Left lung (tissue), 10 donors: ENCODE data around the gene SLPI. TPM values are rescaled to one million over a fixed set of nuclear protein-coding genes. Genes with fewer than 3 reads are reported as not detected.

Source experiments
- ATAC-seq: fragments of 200-7000 bp; cut with Tn5 transposase; one replicate; pipeline ENCODE4 v1.9.1; 2020; ENCODE audit warnings: moderate library complexity
- DNase-seq, 4 donors: peaks; one replicate each; pipeline ENCODE4 v3.0.0-alpha.2; 2013 to 2020
- H3K27ac ChIP-seq, 2 donors: fragments of 200-600 bp; sonication (generic) in 1 of 2; one replicate each; pipeline versions ENCODE4 v1.5.0 to v1.8.0; 2020 to 2021
- H3K27me3 ChIP-seq, 2 donors: fragments of 200-600 bp; sonication (generic) in 1 of 2; one replicate each; pipeline versions ENCODE4 v1.5.0 to v1.8.0; 2020 to 2021
- H3K36me3 ChIP-seq, 2 donors: fragments of 200-600 bp; sonication (generic) in 1 of 2; one replicate each; pipeline versions ENCODE4 v1.5.0 to v1.8.0; 2020 to 2021
- H3K4me1 ChIP-seq, 2 donors: fragments of 200-600 bp; one replicate each; pipeline ENCODE4 v1.8.0; 2021
- H3K4me3 ChIP-seq, 2 donors: fragments of 200-600 bp; sonication (generic) in 1 of 2; one replicate each; pipeline versions ENCODE4 v1.5.0 to v1.8.0; 2020 to 2021; ENCODE audit warnings: mild to moderate bottlenecking in 1 of 2
- H3K9me3 ChIP-seq, 2 donors: fragments of 200-600 bp; sonication (generic) in 1 of 2; one replicate each; pipeline versions ENCODE4 v1.5.0 to v1.8.0; 2020 to 2021
- intact Hi-C, 2 donors: fragments of 100-400 bp; cut with DNase I; formaldehyde crosslinking; loops; one replicate each; pipeline versions ENCODE4 v1.11.2 to v1.14.2; 2022
- polyA plus RNA-seq, 6 donors: library from polyadenylated mRNA; unstranded; fragments of 120-200 nt; gene quantifications; one replicate each; pipeline ENCODE4 v1.2.1, GENCODE V29; 2013; ENCODE audit not compliant: insufficient read length in 6 of 6
- total RNA-seq, 2 donors: library from RNA; stranded (reverse); fragmentation: NEBNext Ultra II Directional; extraction: Animal tissue kit (Norgen Biotek cat#: 25700); gene quantifications; one replicate each; pipeline ENCODE4 v1.2.1, GENCODE V29; 2021
- TF ChIP-seq, protein P1 (sequence below), 2 donors: fragments of 200-600 bp; sonication (generic) in 1 of 2; IDR thresholded peaks; one replicate each; pipeline versions ENCODE4 v1.5.0 to v1.8.0; 2021; ENCODE audit warnings: antibody characterized with exemption in 2 of 2
- donor health status: DM: no; HTN: yes; CAD: no.
- donor health status: DM: no; HTN: no; CAD: no.

SLPI gene
- total and polyA plus RNA-seq, 8 donors = 1.9 to 672 (median 4.6) TPM

DNA sequence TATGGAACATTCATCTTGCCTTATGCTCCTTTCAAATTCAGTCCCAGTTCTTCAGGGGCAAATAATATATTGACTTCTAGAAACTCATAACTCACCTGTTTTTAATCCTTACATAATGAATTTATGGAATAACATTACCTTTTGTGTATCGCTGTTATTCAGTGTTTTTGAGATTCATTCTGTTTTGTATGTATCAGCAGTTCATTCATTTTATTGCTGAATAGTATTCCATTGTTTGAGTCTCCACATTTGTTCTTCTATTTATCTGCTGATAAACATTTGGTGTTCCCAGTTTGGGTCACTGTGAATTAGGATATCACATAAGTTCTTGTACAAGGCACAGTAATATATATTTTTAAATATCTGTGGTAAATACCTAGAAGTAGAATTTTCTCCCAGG is 28.1 kb downstream of the SLPI start:
- H3K4me3 ChIP-seq = no peak overlapping the region
- TF ChIP-seq, protein P1, sequence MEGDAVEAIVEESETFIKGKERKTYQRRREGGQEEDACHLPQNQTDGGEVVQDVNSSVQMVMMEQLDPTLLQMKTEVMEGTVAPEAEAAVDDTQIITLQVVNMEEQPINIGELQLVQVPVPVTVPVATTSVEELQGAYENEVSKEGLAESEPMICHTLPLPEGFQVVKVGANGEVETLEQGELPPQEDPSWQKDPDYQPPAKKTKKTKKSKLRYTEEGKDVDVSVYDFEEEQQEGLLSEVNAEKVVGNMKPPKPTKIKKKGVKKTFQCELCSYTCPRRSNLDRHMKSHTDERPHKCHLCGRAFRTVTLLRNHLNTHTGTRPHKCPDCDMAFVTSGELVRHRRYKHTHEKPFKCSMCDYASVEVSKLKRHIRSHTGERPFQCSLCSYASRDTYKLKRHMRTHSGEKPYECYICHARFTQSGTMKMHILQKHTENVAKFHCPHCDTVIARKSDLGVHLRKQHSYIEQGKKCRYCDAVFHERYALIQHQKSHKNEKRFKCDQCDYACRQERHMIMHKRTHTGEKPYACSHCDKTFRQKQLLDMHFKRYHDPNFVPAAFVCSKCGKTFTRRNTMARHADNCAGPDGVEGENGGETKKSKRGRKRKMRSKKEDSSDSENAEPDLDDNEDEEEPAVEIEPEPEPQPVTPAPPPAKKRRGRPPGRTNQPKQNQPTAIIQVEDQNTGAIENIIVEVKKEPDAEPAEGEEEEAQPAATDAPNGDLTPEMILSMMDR (IDR thresholded peaks at IDR 0.05) = no peak
- H3K27ac ChIP-seq = no peak overlapping the region
- DNase-seq (no peak), ATAC-seq (no peak)
- intact Hi-C loops = no loop called here
- H3K27me3 ChIP-seq = peaks cover 3 to 16% of the 10 kb centered on the region in 2 donors
- no peaks in the 10 kb centered on the region for H3K9me3 ChIP-seq
- no peaks in the 10 kb centered on the region for H3K4me1 ChIP-seq
- no peaks in the 10 kb centered on the region for H3K36me3 ChIP-seq

- DNase-seq (no peak), ATAC-seq (no peak)
- no peaks in the 10 kb centered on the region for H3K4me1 ChIP-seq
- no peak overlapping the region for H3K4me3 ChIP-seq
- H3K27me3 ChIP-seq = peaks cover 0 to 19% of the 10 kb centered on the region in 2 donors
- H3K27ac ChIP-seq = no peak overlapping the region
- H3K9me3 ChIP-seq = no peaks in the 10 kb centered on the region
- intact Hi-C loops = no loop called here
- TF ChIP-seq, protein P1 (IDR thresholded peaks at IDR 0.05) = no peak
- H3K36me3 ChIP-seq = no peaks in the 10 kb centered on the region
Observed at GRCh38 chr20:45223136-45223535, 31.2 kb downstream of the SLPI start.

- no peak for ATAC-seq
- Histone ChIP-seq H3K27ac (no peak within 1 kb of the TSS), H3K4me3 (no peak within 1 kb of the TSS), H3K27me3 (peaks cover 0 to 12% of the 10 kb centered on the region in 2 donors), H3K4me1 (no peaks in the 10 kb centered on the region), H3K36me3 (no peaks in the 10 kb centered on the region), H3K9me3 (no peaks in the 10 kb centered on the region)
- TF ChIP-seq, protein P1 (IDR thresholded peaks at IDR 0.05) = no peak
- intact Hi-C loops = no loop called here
- DNase-seq = no peak
Observed at GRCh38 chr20:45221076-45221475, 33.3 kb downstream of the SLPI start, which contains the start of gene SEMG2. Gene SEMG2 (plus strand): TSS chr20:45221373. CDS start chr20:45221390, 17 bp downstream.

GRCh38 chr20:45218636-45219035 is 35.7 kb downstream of the SLPI start:
- TF ChIP-seq, protein P1 (IDR thresholded peaks at IDR 0.05) = no peak
- no peaks in the 10 kb centered on the region for H3K36me3 ChIP-seq
- H3K4me1 ChIP-seq = no peaks in the 10 kb centered on the region
- H3K9me3 ChIP-seq = no peaks in the 10 kb centered on the region
- H3K27ac ChIP-seq = no peak overlapping the region
- DNase-seq = no peak
- H3K27me3 ChIP-seq = peaks cover 0 to 18% of the 10 kb centered on the region in 2 donors
- intact Hi-C loops = no loop called here
- no peak overlapping the region for H3K4me3 ChIP-seq
- ATAC-seq = no peak

- no peaks in the 10 kb centered on the region for H3K4me1 ChIP-seq
- intact Hi-C loops = no loop called here
- H3K27ac ChIP-seq = no peak overlapping the region
- H3K4me3 ChIP-seq = no peak overlapping the region
- ATAC-seq = no peak
- TF ChIP-seq, protein P1 (IDR thresholded peaks at IDR 0.05) = no peak
- no peaks in the 10 kb centered on the region for H3K36me3 ChIP-seq
- H3K27me3 ChIP-seq = peaks cover 0 to 18% of the 10 kb centered on the region in 2 donors
- H3K9me3 ChIP-seq = no peaks in the 10 kb centered on the region
- no peak for DNase-seq
Observed at GRCh38 chr20:45218124-45218523, 36.2 kb downstream of the SLPI start.
